ENCODE measurements around the gene HSFX3.
"Not testable (repeated sequence)": the region's sequence is repeated elsewhere in the genome, so short reads cannot be mapped to it uniquely, and the experiment has no call there.

The HSFX3 gene

DNA sequence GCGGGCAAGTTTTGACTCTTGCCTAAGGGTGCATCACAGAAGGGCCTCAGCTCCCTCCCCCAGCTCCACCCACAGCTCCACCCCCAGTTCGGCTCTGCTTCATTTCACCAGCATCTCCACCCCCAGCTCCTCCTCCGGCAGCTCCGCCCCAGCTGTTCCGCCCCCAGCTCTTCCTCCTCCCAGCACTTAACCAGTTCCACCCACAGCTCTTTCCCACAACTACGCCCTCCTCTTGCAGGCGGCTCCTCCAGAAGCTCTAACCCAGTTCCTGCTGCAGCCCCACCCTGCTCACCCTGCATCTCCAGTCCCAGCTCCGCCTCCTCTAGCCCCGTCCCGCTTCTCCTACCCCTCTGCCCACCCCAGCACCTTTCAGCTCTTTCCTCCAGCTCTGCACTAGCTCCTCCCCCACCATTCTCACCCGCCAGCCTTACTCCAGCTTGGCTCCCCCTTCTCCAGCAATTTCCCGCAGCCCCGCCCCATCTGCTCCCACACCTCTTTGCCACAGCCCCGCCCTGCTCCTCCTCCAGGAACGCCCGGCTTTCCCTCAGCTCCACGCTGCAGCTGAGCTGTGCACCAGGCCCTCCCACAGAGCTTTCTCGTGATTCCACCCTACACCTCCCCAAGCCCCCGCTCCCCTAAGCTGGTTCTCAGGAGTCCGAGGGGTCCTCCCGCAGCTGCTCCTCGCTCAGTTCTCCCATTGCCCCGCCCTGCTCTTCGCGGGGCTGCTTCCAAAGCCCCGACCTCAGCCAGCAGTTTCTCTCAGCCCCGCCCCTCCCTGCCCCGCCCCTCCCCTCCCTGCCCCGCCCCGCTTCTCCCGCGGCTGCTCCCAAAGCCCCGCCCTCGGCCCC is 10.2 kb downstream of the HSFX3 start:
- TF ChIP-seq, protein P1, sequence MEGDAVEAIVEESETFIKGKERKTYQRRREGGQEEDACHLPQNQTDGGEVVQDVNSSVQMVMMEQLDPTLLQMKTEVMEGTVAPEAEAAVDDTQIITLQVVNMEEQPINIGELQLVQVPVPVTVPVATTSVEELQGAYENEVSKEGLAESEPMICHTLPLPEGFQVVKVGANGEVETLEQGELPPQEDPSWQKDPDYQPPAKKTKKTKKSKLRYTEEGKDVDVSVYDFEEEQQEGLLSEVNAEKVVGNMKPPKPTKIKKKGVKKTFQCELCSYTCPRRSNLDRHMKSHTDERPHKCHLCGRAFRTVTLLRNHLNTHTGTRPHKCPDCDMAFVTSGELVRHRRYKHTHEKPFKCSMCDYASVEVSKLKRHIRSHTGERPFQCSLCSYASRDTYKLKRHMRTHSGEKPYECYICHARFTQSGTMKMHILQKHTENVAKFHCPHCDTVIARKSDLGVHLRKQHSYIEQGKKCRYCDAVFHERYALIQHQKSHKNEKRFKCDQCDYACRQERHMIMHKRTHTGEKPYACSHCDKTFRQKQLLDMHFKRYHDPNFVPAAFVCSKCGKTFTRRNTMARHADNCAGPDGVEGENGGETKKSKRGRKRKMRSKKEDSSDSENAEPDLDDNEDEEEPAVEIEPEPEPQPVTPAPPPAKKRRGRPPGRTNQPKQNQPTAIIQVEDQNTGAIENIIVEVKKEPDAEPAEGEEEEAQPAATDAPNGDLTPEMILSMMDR (IDR thresholded peaks at IDR 0.05; ENCODE audit: low read depth, low read length) = no peak
- Histone ChIP-seq H3K4me3 (ENCODE audit: low read depth, low read length) (peak overlapping the region; percentile 55), H3K9me3 (no peaks in the 10 kb centered on the region)

DNA sequence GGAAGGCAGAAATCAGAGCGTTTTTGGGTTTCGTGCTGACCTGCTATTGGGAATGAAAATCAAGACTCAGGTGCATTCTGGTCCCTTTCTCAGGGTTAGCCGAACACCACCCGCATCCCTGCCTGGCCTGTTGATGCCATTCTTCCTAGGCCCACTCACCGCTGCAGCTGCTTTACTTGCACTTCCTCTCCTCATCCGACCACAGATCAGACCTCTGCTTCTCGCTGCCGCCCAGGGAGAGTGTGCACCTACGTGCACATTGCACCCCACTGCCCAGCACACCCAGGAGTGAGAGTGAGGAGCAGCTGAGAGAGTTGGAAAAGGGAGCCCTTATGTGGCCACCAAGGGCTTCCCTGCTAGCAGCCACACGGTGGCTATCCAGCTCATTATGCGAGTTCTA is 12.2 kb downstream of the HSFX3 start:
- DNase-seq; H3K36me3 ChIP-seq; H3K4me3 ChIP-seq (ENCODE audit: low read depth, low read length); H3K4me1 ChIP-seq; H3K9me3 ChIP-seq; H3K27me3 ChIP-seq: not testable (repeated sequence)

More for the DNA sequence above, 10.2 kb downstream of the HSFX3 start:
- H3K36me3 ChIP-seq = no peaks in the 10 kb centered on the region
- H3K27me3 ChIP-seq = no peaks in the 10 kb centered on the region
- DNase-seq = peak; percentile 88
- H3K4me1 ChIP-seq = no peaks in the 10 kb centered on the region

DNA sequence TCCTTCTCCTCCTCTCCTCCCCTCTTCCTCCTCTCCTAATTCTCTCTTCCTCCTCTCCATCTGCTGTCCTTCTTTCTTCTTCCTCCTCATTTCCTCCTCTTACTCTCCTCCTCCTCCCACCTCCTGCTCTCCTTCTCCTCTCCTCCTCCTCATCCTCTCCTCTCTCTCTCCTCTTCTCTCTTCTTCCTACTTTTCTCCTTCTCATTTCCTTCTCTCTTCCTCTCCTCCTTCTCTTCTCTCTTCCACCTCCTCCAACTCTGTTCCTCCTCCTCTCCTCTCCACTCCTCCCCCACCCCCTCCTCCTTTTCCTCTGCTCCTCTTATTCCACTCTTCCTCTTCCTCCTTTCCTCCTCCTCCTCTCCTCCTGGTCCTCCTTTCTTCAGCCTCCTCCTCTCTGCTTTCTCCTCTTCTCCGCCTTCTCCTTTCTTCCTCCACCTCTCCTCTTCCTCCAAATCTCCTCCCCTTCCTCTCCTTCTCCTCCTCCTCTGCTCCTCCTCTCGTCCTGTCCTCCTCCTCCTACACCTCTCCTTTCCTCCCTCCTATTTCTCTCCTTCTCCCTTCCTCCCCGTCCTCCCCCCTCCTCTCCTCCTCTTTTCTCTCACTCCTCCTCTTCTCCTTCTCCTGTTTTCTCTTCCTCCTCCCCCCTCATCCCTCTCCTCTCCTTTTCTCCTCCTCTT is 14.7 kb downstream of the HSFX3 start:
- H3K4me1 ChIP-seq; H3K9me3 ChIP-seq; DNase-seq; H3K27me3 ChIP-seq; H3K36me3 ChIP-seq; H3K4me3 ChIP-seq (ENCODE audit: low read depth, low read length): not testable (repeated sequence)

DNA sequence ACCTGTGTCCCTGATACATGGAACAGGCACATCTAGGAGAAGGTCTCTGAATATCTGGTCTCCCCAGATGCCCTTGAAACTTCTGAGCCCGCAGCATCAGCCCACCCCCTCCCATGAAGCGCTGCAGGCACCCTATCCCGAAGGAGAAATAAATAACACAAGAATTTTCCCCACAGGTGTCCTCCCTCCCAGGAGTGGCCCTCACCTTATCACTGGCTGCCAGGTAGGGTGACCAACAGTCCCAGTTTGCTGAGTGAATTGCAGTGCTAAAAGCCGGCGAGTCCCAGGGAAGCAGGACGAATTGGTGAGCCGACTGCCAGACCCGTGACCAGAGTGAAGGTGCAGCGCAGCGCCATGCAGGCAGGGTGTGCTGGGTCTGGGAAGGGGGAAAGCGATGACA is 15.7 kb downstream of the HSFX3 start:
- not testable (repeated sequence) for H3K4me1 ChIP-seq; H3K4me3 ChIP-seq (ENCODE audit: low read depth, low read length); DNase-seq; H3K36me3 ChIP-seq; H3K27me3 ChIP-seq; H3K9me3 ChIP-seq

DNA sequence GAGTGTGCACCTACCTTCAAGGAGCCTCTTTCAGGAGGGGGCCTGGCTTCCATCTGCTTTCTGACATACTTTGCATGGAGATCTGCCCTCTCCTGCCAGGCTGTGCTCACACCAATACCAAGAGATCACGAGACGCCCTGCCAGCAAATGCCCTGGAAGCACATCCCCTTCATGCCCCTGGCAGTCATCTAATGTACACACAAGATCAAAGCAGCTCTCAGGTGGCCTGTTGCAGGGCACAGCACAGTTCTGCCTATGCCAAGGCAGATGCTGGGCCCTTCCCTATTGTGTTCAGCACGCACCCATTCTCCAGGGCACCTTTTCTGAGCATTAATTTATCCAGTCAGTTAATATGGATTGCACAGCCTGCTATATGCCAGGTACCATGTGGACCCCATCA is 16.9 kb downstream of the HSFX3 start:
- not testable (repeated sequence) for H3K27me3 ChIP-seq; H3K36me3 ChIP-seq; DNase-seq; H3K9me3 ChIP-seq; H3K4me1 ChIP-seq; H3K4me3 ChIP-seq (ENCODE audit: low read depth, low read length)

DNA sequence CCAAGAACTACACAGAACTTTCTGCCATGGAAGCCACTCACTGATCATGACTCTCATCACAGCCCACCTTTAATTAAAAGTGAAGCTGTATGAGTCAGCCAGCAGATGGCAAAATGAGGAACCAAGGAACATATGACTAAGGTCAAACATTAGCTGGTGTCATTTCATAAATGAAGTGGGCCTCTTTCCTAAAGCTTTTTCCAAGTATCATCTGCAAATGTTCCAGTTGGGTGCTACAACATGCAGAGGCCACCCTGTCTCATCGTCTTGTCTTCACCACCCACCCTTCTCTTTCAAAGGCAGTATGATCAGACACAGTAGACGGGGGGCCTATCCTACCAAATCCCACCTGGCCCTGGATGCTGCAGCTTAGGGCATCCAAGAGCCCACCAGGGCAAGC is 18.1 kb downstream of the HSFX3 start:
- no peaks in the 10 kb centered on the region for H3K4me1 ChIP-seq
- H3K27me3 ChIP-seq = no peaks in the 10 kb centered on the region
- no peaks in the 10 kb centered on the region for H3K9me3 ChIP-seq
- H3K4me3 ChIP-seq (ENCODE audit: low read depth, low read length) = no peak overlapping the region
- TF ChIP-seq, protein P1 (IDR thresholded peaks at IDR 0.05; ENCODE audit: low read depth, low read length) = no peak
- no peaks in the 10 kb centered on the region for H3K36me3 ChIP-seq
- DNase-seq = no peak

DNA sequence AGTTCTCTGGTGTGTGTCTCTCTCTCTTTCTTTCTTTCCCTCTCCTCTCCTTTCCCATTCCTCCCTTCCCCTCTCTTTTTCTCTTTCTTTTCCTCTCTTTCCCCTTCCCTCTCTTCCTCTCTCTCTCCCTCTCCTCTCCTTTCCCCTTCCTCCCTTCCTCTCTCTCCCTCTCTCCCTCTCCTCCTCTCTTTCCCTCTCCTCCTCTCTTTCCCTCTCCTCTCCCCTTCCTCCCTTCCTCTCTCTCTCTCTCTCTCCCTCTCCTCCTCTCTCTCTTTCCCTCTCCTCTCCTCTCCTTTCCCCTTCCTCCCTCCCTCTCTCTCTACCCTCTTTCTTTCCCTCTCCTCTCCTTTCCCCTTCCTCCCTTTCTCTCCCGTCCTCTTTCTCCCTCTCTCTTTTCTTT is 21.3 kb downstream of the HSFX3 start:
- DNase-seq = no peak
- H3K4me3 ChIP-seq (ENCODE audit: low read depth, low read length) = no peak overlapping the region
- no peaks in the 10 kb centered on the region for H3K27me3 ChIP-seq
- H3K36me3 ChIP-seq = no peaks in the 10 kb centered on the region
- TF ChIP-seq, protein P1 (IDR thresholded peaks at IDR 0.05; ENCODE audit: low read depth, low read length) = no peak
- H3K9me3 ChIP-seq = no peaks in the 10 kb centered on the region
- H3K4me1 ChIP-seq = peaks cover 10% of the 10 kb centered on the region

DNA sequence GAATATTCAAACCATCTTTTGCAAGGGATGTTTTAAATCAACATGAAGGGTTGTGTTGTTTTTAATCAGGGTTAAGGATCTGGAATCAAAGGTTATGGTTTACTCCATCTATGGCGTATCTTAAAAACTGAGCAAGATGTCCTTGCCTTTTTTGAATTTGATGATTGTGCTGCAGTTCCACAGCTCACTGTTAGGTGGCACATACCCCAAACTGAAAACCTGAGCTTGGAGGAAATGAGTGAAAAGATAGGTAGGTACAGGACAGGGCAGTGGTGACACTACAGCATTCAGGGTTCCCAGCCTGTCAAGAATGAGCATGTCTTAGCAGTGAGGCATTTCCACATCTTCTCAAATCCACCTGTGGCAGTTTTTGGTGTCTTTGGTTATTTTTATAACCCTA is 22.0 kb downstream of the HSFX3 start:
- peaks cover 10% of the 10 kb centered on the region for H3K4me1 ChIP-seq
- no peaks in the 10 kb centered on the region for H3K27me3 ChIP-seq
- H3K36me3 ChIP-seq = no peaks in the 10 kb centered on the region
- TF ChIP-seq, protein P1 (IDR thresholded peaks at IDR 0.05; ENCODE audit: low read depth, low read length) = peak; percentile 59
- H3K4me3 ChIP-seq (ENCODE audit: low read depth, low read length) = no peak overlapping the region
- DNase-seq = no peak
- no peaks in the 10 kb centered on the region for H3K9me3 ChIP-seq

DNA sequence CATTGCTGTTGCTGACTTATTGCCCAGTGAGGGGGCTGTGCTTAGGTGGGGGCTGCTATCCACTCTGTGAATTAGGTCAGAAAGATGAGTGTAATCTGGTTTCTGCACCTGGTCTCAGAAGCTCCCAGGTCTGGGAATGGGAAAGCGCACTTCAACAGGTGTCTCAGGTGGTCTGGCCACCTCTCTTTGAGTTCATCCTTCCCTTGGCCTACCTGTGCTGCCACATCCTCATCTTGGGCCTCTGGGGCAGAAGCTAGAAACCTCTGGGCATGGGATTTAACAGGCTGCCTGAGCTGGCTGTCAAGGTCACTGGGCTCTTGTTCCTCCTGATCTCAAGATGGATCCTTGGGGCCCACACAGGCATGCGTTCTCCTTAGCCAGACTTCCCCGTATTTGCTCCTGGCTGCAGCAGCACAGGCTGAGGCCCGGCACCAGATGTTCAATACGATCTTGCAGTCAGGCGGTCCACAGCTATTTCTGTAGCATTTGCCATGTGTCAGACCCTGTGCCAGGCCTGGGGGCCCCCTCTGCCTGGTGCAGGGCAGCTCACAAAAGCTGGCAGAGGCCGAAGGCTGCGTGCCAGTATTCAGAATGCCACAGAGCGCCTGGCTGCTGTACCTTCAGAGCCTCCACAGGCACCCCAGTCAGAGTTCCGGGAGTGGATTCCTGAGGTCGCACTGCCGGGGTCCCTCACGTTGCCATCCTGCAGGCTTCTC is 23.2 kb downstream of the HSFX3 start:
- H3K27me3 ChIP-seq; H3K9me3 ChIP-seq; DNase-seq; H3K4me1 ChIP-seq; H3K36me3 ChIP-seq; H3K4me3 ChIP-seq (ENCODE audit: low read depth, low read length): not testable (repeated sequence)

DNA sequence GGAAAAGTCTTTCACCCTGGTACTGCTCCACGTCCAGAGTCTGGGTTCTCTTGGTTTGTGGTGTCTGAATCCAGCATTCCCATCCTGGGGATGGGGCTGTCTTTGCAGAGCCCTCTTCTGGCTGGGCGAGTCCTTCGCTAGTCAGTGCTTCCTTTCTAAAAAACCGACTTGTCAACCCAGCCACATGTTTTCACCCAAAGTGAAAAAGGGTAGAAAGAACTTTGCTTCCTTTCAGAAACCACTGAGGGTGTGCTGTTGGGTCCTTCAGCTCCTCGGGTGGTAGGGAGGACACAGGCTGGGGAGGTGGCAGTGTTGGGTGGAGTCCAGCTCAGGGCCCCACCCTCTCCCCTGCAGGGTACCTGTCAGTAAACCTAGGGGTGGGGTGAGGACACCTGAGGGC is 23.8 kb downstream of the HSFX3 start:
- not testable (repeated sequence) for DNase-seq; H3K27me3 ChIP-seq; H3K4me3 ChIP-seq (ENCODE audit: low read depth, low read length); H3K4me1 ChIP-seq; H3K9me3 ChIP-seq; H3K36me3 ChIP-seq

DNA sequence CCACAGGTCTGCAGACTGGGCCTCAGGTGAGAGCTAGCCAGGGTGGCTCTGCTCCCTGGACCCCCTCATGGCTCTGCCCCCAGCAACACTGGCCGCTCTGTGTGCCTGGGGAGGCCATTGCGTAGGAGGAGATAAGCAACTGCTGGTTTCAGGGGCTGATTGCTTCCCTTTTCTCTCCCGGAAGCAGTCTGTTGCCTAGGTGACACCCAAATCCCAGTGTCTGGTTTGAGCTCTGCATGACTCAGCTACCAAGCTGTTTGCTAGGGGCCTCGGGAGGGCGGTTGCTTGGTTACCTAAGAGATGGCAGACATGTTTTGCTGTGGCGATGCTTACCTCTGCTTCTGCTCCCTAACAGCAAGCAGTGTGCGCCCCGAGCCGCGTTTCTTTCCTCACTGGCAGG is 24.3 kb downstream of the HSFX3 start:
- peak; percentile 70 for DNase-seq
- not testable (repeated sequence) for H3K9me3 ChIP-seq; H3K27me3 ChIP-seq; H3K4me3 ChIP-seq (ENCODE audit: low read depth, low read length); H3K36me3 ChIP-seq; H3K4me1 ChIP-seq

Measured in BE2C (cell line).